Skeletal muscle cell (primary cell): ENCODE measurements around the gene HEATR9.
A peak's percentile ranks its signal among the peaks of the same experiment; 100 is the strongest.
"Not testable (repeated sequence)": the region's sequence is repeated elsewhere in the genome, so short reads cannot be mapped to it uniquely, and the experiment has no call there.

Experiments used
- DNase-seq: peaks from one replicate; pipeline ENCODE4 v3.0.0-alpha.2; 2010; ENCODE audit warnings: low read depth
- H3K4me3 ChIP-seq: 2 replicates; pipeline ENCODE4 v1.5.1; 2011; ENCODE audit warnings: low read depth, mild to moderate bottlenecking, control low read depth, low read length, moderate library complexity

Gene HEATR9

GRCh38 chr17:35868737-35869136 is at the start of gene HEATR9:
Gene HEATR9, minus strand, starts transcription at chr17:35868891. Its CDS starts 149 bp downstream, at chr17:35868742.
- no peak within 1 kb of the TSS for H3K4me3 ChIP-seq
- DNase-seq, result no peak

GRCh38 chr17:35917519-35918213 is 49.0 kb upstream of the HEATR9 start:
- DNase-seq, result no peak
- H3K4me3 ChIP-seq, result no peak overlapping the region

GRCh38 chr17:35915153-35915964 is 46.7 kb upstream of the HEATR9 start:
- no peak for DNase-seq

GRCh38 chr17:35914354-35914753 is 45.7 kb upstream of the HEATR9 start:
- DNase-seq, result no peak
- H3K4me3 ChIP-seq, result no peak overlapping the region

More at GRCh38 chr17:35915153-35915964, 46.7 kb upstream of the HEATR9 start:
- H3K4me3 ChIP-seq, result no peak overlapping the region

GRCh38 chr17:35913609-35914008 is 44.9 kb upstream of the HEATR9 start:
- H3K4me3 ChIP-seq, result no peak overlapping the region
- DNase-seq, result no peak

GRCh38 chr17:35912942-35913341 is 44.3 kb upstream of the HEATR9 start:
- DNase-seq, result no peak
- no peak overlapping the region for H3K4me3 ChIP-seq

- no peak for DNase-seq
- H3K4me3 ChIP-seq, result no peak overlapping the region
Measured at GRCh38 chr17:35912339-35912912, 43.7 kb upstream of the HEATR9 start.

- no peak for DNase-seq
- H3K4me3 ChIP-seq, result no peak overlapping the region
Measured at GRCh38 chr17:35909408-35909807, 40.7 kb upstream of the HEATR9 start.

GRCh38 chr17:35907691-35908090 is 39.0 kb upstream of the HEATR9 start:
- H3K4me3 ChIP-seq, result no peak overlapping the region
- no peak for DNase-seq

GRCh38 chr17:35906926-35907637 is 38.4 kb upstream of the HEATR9 start:
- H3K4me3 ChIP-seq, result no peak overlapping the region
- DNase-seq, result no peak

- DNase-seq, result no peak
- H3K4me3 ChIP-seq, result no peak overlapping the region
Measured at GRCh38 chr17:35906191-35906925, 37.7 kb upstream of the HEATR9 start.

GRCh38 chr17:35903451-35903850 is 34.8 kb upstream of the HEATR9 start:
- DNase-seq, result no peak
- H3K4me3 ChIP-seq, result no peak overlapping the region

GRCh38 chr17:35901631-35902175 is 33.0 kb upstream of the HEATR9 start:
- no peak for DNase-seq
- H3K4me3 ChIP-seq, result no peak overlapping the region

- peak; percentile 34 for DNase-seq
- no peak overlapping the region for H3K4me3 ChIP-seq
Measured at GRCh38 chr17:35900708-35901480, 32.2 kb upstream of the HEATR9 start.

GRCh38 chr17:35900280-35900679 is 31.6 kb upstream of the HEATR9 start:
- DNase-seq, result no peak
- no peak overlapping the region for H3K4me3 ChIP-seq

- no peak overlapping the region for H3K4me3 ChIP-seq
- DNase-seq, result no peak
Measured at GRCh38 chr17:35898283-35899070, 29.8 kb upstream of the HEATR9 start.

GRCh38 chr17:35897772-35898171 is 29.1 kb upstream of the HEATR9 start:
- H3K4me3 ChIP-seq, DNase-seq: not testable (repeated sequence)
